Measurements from ENCODE around the gene ATP6V1G2.
A peak's percentile ranks its signal among the peaks of the same experiment; 100 is the strongest.

ATP6V1G2 gene

DNA sequence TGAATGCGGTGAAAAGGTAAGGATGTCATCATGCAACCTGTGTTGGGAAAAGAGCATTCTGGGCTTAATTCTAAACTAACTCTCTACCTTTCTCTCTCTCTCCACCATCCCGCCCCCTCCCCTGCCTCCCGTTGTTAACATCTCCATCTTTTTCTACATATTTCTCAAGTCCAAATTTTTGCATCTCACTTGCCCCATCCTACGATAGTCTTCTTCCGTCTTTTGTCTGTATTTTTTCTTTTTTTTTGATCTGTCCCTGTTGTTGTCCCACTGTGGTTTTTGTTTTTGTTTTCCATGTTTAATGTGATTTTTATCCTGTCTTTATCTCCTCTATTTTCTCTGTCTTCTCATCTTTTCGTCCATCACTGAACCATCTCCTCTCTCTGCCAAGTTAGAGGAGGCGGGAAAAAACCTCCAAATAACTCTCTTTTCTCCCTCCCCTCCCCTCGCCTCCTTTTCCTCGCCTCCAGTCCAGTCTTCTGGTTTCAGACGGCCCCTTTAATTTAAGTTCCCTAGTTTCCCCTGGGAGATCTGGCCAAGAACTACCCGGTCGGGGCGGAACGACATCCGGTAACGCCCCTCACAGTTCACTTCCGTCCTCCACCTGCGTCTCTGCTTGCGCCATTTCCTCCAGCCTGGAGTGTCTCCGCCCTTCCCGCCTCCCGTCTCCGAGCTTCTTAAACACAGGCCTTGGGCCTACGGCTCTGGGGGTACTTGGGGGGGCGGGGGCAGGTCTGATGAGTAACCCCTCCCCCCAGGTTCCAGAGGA, 734 bp upstream of the ATP6V1G2 start, which contains the start of gene NFKBIL1:
Gene NFKBIL1, plus strand, starts transcription at position 651 of the 769 bp plus-strand sequence. Its CDS starts 87 bp downstream, at position 738.
- DNase-seq = peak; percentile 83

DNA sequence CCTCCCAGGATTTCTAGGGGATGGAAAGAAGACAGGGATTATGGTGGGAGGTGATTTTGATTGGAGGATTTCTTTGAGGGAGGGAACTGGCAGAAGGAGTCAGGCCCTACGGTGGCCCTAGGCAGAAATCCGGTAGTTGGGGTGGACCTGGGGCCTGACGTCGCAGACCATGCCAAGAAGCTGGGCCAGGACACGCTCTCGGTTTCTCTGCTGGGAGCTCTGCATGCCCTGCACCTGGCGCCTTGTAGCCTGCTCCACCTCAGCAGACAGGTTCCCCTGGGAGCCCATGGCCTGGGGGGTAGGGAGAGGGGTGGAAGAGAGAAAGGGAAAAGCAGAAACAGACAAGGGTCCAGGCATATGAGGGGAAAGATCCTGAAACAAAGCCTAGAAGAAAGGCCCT, 1.1 kb downstream of the ATP6V1G2 start:
- no peak for DNase-seq

DNA sequence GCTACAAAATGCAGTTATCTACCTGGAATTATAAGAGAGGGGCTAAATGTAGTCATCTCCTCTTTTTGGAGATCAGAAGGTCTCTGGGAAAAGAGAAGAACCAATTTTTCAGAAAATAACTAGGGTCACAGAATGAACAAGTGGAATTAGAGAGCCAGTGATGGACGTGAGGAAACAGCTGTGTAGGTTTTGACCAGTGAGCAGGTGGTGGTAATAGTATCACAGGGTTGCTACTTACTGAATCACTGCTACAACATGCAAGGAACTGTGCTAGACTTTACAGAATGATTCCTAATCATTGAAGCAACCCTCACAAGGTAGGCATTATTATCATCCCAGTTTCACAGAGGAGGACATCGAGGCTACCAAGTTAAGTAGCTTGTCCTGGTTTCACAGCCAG, 1.7 kb downstream of the ATP6V1G2 start:
- DNase-seq = no peak

DNA sequence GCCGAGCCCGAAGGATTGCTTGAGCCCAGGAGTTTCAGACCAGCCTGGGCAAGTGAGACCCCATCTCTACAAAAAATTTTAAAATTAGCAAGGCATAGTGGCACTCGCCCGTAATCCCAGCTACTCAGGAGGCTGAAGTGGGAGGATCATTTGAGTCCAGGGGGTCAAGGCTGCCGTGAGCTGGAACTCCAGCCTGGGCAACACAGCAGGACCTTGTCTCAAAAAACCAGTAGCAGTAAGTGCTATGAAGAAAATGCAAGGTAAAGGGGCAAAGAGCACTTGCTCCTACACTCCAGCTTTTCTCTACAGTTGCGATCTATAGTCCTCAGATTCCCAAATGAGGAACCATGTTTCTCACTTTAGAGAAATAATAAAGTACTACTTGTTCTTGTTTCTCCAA, 2.8 kb downstream of the ATP6V1G2 start:
- DNase-seq = no peak

DNA sequence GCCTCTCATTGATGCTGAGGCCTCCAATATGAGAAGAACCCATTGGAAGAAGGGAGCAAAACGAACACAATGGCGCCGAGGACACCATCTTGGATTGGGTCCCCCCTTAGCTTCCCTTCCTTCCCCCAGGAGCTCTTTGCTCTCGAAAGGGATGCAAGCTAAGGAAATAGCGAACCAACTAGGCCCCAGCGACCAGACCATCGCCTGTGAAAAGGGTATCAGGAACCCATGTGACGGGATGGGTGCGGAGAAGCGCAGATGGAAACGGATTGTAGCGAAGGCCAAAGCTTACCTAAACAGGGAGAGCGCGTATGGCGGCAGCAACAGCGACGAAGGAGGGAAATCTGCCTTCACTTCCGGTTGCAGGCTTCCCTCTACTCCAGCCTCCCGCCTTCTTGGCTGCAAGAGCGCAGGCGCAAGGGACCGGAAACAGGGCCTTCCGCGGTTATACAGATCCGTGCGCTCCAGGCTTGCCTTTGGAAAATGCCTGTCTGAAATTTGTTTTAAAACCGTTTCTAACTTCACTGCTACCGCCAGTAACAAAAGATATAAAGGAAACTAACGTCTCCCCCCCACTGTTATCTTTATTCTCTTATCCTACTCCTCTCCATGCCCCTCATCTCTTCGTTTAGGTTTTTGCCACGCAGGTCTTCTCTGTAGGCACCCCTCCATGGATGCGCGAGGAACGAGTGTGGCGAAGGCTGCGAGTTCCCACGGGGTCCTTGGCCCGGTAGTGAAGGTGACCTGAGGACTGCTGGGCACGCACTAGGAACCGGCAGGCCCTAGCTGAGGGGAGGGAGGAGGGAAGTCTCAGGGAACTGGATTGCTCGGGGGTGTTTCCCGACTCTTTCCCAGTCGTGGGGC, 4.5 kb downstream of the ATP6V1G2 start, which contains the start of gene DDX39B:
Gene DDX39B, minus strand, starts transcription at position 346 of the 864 bp plus-strand sequence. CDS start 1,471 bp downstream, outside the sequence.
- DNase-seq = peak; percentile 87

DNA sequence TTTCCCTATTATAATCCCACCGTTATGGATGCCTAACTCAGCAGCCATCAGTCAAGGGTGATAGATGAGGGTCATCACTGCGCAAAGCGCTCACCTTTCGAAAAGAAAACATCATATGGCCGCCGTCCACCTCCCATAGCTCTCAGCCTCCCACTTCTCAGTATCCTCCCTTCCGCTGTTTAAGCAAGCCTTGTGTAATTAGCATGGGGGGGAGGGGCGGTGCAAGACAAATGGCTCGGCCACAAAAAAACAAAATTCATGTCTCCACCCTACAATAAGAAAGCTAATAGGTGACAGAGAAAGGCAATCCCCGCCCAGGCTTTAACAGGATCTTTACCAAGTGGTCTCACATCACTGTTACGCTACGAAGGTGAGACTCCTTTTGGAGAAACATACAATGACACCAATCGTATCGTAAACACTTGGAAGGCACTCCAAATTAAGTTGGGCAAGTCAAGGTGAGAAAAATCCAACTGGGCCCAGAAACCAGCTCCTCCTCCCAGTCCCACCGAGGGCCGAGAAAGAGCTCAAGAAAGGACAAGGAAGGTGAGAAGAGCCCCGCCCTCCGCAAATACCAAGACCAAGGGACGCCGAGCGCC, 5.2 kb downstream of the ATP6V1G2 start:
- peak; percentile 48 for DNase-seq

DNA sequence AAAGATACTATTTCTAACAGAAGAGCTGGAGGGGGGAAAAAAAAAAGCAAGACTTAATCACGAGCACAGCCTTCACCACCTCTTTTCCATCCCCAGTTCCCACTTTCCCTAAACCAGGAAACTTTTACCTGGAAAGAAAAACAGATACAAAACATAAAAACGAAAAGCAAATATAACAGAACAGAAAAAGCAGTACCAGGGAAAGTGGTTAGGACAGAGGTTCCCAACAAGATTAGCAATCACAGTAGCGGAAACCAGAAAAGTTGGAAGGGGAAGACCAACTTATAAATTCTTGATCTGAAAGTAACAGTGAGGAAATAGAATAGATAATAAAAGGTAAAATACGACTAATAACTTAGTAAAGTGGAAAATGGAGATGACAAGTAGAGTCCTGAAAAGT, 5.8 kb downstream of the ATP6V1G2 start:
- DNase-seq = no peak

DNA sequence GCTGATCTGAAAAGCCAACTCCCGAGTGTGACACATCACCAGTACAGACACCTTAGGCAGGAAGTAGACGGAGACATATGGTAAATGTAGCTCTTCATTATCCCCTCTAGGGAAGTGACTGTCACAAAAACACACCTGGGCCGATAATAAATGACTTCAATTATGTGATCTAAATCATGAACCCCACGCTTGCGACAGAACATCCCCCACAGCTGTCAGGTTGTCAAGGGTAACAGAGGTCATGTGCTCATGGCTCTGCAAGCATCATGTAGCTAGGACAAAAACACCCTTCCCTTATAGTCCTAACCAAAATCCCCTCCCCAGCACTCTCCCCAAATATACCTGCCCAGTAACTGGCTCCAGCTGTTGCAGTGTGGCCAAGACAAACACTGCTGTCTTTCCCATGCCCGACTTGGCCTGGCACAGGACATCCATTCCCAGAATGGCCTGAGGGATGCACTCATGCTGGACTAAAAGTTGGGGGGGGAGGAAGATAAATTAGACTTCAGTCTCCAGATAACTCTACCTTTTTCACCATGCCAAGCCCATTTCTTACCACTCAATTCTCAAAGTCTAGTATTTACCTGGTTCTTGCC, 7.5 kb downstream of the ATP6V1G2 start:
- DNase-seq = no peak

DNA sequence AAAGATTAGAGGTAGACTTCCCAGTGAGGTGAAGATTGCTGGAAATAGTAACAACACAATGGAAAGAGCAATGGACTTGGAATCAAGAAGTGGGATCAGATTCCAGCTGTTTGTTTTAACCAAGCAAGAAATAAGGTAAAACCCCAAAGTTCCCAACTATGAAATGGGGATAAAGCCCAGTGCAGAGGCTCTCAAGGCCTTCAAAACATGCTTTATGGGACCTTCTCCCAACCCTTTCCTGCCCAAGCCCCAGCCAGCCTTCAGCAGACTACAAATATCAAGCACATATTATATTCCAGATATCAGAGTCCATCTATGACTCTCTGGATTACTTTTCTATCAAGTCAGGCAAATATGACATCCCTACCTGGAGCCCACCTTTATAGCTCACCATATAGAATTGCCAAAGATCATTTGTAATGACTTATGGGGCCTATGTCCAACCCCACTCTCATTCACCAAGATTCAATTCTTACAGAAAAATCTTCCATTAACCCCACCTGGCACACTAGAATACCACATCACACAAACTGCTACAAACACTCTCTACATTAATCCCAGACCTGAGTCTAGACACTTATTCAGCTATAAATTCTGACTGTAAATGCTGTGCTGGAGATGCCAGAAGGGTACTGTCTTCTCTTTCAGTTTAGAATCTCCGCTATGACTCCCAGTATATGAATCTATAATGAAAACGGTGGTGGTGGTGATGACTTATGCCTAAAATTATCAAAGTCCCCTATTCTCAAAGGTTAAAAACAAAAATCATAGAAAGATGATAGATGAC, 10.7 kb downstream of the ATP6V1G2 start:
- no peak for DNase-seq

DNA sequence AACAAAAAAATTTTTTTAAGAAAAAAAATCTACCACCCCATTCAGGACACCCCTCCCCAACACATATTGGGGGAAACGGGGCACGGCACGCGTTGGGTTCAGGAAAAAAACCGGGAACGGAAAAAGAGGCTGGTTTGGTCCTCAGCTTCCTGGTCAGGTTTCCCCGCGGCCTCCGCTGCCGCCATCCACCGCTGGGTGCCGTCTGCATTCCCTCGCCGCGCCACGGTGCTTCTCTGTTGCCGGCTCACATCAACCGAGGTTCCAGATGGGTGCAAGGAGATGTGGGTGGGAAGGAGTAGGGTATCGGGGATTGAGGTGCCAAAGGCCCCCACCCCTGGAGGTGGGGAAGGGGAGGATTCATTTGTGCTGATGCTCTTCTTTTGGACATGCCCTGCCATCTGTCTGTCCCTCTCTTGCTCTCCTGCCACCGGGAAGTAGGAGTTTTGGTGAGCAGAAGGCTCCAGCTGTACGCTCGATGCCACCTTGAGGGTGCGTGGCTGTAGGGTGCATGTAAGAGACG, 11.8 kb downstream of the ATP6V1G2 start:
- no peak for DNase-seq

DNA sequence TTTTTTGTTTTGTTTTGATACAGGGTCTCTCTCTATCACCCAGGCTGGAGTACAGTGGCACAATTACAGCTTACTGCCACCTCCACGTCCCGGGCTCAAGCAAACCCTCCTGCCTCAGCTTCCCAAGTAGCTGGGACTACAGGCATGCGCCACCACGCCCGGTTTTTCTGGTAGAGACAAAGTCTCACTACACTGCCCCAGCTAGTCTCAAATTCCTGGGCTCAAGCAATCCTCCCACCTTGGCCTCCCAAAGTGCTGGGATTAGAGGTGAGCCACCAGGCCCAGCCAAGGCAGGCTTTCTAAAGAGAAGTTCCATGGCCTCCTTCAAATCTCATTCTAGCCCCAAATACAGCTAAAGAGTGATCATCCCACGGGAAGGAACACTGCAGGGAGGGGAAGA, 12.4 kb downstream of the ATP6V1G2 start:
- DNase-seq = no peak

DNA sequence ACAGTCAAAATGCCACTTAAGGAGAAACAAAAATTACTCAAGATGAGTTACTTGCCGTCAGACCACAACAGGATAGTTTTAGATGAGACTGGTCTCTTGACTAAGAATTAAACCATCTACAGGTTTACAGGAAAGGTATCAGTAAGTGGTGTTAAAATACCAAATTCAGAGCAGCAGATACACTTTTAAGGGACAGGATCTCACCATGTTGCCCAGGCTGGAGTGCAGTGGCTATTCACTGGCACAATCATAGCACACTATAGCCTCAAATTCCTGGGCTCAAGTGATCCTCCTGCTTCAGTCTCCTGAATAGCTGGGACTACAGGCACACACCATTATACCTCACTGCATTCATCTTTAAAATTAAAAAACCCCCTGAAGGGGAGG, 13.0 kb downstream of the ATP6V1G2 start:
- no peak for DNase-seq

DNA sequence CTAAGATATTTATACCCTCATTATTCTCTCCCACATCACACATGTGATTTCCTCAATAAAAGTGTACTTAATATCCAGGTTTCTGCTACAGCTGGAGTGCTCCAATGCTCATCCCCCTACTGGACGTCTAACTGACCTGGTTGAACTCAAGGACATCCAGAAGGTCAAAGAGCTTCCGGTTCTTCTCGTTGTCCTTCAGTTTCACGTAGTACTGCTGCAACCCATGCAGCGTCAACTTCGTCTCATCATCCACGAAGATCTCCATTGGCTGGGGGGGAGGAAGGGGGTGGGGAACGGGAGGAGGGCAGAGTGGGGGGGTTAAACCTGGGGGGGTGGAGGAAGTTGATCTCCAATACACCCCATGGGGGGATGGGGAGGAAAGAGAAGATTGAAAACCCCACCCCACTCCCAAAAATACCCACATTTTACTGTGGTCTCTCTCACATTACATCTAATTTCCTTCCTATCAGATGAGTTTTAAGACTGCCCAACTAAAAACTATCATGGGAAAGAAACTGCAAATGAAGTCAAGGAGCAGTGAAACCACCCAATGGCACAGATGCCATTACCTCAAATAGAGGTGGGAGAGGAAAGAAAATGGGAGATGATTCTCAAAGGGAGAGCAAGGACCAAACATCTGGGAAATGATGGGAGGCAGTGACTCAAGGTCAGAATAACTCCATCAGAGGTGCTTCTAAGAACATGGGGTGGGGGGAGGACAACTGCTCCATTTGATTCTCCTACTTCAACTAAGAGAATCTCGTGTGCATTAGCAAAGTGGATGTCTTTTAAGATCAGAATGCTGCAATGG, 13.6 kb downstream of the ATP6V1G2 start:
- no peak for DNase-seq

DNA sequence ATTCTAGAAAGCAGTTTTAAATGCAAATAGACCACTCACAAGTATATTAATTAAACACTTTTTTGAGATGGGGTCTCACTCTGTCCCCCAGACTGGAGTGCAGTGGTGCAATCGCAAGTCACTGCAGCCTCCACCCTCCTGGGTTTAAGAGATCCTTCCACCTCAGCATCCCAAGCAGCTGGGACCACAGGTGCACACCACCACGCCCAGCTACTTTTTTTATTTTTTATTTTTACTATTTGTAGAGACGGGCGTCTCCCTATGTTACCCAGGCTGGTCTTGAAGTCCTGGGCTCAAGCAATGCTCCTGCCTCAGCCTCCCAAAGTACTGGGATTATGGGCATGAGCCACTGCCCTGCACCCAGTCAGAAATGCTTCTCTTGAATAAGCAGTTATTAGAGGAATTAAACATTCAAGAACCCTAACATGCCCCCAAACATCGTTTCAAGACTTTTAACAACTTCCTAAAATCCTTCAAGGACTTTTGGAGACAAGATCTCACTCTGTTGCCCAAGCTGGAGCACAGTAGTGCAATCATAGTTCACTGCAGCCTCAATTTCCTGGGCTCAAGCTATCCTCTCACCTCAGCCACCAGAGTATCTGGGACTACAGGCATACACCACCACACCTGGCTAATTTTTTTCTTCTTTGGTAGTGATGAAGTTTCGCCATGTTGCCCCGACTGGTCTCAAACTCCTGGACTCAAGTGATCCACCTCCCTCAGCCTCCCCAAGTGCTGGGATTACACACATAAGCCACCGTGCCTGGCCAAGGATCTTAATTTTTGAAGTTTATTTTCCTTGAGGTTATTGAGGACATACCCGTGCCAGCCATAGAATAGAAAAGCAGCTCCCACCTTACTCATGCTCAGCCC, 14.4 kb downstream of the ATP6V1G2 start:
- no peak for DNase-seq

DNA sequence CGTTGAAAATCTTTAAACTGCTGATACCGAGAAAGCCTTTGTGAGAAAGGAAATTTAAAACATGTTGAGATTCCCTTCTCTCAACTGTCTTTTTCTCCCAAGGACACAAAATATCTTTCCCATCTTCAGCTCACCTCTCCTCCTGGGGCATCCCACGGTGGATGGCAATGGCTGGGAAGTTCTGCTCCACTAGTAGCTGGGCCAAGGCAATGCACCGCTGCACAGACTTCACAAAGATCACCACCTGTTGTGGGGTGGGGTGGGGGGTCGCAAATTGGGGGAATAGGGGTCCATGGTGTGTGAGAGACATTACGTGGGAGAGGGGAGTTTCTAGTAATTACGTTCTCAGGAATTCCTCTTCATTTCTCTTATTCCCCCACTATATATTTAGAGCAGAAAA, 15.2 kb downstream of the ATP6V1G2 start:
- no peak for DNase-seq

DNA sequence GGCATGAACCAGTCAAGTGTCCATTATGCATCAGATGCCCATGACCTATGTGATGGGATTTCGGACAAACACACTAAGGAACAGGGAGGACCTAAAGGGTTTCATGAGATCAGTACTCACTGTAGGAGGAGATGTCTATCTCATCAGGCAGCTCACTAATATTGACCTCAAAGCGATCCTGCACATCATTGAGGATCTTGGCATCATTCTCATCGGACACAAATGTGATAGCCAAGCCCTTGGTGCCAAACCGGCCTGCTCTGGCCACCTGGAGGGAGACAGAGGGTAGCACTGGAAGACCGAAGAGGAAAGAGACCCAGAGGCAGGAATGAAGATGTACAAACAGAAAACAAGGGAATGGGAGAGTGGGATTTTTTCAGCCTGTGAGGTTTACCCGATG, 15.7 kb downstream of the ATP6V1G2 start:
- no peak for DNase-seq

DNA sequence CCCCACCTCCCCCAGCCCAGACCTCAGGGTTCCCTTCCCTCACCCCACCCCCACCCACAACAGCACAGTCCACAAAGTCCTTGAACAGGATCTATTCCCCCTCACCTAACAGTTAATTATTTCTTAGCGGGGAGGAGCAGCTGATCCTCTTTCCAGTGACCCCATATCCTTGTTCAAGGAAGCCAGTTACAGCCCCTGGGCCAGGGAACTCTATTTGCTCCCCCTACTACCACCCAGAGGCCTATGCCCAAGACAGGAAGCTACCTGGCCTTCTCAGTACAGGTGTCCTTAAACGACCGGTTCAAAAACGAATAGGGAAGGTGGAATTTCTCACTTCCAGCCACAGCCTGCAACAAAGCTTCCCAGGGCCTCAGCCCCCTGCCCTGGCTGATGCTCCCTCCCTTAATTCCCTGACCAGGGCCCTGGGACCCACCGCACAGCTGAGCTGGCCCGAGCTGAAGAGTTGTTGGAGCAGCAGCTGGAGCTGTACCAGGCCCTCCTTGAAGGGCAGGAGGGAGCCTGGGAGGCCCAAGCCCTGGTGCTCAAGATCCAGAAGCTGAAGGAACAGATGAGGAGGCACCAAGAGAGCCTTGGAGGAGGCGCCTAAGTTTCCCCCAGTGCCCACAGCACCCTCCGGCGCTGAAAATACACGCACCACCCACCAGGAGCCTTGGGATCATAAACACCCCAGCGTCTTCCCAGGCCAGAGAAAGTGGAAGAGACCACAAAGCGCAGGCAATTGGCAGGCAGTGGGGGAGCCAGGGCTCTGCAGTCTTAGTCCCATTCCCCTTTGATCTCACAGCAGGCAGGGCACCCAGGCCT, 16.9 kb downstream of the ATP6V1G2 start:
- no peak for DNase-seq

DNA sequence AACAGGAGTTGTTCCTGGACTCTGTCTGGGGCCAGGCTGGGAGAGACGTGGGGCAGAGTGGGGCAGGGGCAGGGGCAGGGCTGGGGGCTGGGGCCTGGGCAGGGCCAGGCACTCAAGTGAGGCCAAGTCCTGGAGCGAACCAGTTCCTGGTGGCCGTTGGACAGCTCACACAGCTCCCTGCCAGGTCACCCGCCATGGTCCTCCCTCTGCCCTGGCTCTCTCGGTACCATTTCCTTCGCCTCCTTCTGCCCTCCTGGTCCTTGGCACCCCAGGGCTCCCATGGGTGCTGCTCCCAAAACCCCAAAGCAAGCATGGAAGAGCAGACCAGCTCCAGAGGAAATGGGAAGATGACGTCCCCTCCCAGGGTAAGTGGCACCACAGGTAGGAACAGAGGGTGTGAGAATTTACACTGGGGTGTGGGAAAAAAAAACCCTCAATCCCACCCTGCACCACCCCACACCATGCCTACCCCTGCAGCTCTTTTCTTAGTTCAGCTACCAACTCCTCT, 17.5 kb downstream of the ATP6V1G2 start, which contains the start of gene MCCD1:
Gene MCCD1, plus strand, starts transcription at position 142 of the 508 bp plus-strand sequence. Its CDS starts 53 bp downstream, at position 195.
- DNase-seq = no peak

DNA sequence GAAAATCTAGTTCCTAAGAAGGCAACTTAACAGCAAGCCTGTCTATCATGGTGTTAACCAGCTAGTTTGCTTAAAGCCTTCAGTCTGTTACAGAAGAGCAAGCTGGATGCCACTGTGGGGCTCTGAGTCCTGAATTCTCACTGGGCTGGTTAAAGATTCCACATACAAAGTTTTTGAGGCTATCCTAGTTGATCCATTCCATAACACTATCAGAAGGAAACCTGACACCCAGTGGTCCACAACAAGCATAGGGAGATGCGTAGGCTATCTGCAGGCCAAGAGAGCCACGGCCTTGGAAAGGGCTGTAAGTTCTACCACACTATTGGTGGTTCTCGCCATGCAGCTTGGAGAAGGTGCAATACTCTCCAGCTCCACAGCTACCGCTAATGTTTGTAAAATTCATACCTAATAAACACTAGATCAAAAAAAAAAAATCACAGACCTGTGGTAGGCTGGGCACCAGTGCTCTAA, 18.1 kb downstream of the ATP6V1G2 start:
- no peak for DNase-seq

All from activated T-cell treated with anti-CD3 and anti-CD28 coated beads for 4 hours (primary cell).